Measurements from ENCODE around the gene RSPH3.
"Not testable (repeated sequence)": the region's sequence is repeated elsewhere in the genome, so short reads cannot be mapped to it uniquely, and the experiment has no call there.

Gene RSPH3

DNA sequence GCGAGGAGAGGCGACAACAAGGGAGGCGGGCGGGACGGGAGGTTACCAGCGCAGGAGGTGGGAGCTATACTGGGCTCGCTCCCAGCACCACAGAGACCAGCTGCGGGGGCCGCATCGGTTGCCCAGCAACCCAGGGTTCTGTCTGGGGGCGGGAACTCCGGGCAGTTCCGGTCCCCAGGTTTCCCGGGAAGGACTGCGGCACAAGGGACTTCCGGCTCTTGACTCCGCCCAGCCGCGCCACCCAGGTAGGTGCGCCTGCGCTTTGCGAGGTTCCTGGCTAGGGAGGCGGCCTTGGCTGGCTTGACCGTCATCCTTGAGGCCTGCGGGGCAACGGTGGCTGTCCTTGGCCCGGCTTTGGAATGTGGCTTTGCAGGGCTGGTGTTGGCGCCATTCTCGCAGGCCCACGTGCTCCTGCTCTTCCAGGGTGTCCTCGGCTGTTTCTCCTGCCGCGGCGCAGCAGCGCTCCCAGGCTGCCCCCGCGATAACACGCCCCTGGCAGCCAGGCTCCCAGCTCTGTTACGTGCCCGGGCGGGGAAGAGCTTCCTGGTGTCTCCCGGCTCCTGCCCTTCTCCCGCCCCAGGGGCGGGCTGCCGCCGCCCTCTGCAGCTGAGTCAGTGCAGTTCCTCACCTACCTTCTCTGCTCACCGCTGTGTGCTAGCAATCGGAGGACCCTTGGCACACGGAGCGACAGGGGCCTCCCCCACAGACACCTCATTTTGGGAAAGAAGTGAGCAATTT lies at the start of gene RSPH3:
Gene RSPH3, minus strand, starts transcription at position 537 of the 738 bp plus-strand sequence. CDS start 652 bp downstream, outside the sequence.
- DNase-seq (ENCODE audit: low read depth) = peak; percentile 65

GRCh38 chr6:159047891-159048685 lies 48.1 kb upstream of the RSPH3 start:
- DNase-seq (ENCODE audit: low read depth) = no peak

DNA sequence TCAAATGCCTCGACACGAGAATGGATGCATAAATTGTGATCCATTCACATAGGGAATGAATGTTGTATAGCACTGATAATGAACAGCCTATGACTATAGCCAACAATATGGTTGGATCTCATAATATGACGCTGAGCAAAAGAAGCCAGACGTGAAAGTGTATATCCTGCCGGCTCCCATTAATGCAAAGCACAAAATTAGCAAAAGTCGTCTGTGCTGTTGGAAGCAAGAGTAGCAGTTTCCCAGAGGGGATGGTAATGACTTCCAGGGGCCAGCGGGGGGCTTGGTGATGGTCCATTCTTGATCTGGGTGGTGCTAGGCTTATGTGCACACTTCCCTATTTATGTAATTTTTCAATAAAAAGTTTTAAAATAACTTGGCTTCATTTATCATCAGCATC lies 45.8 kb upstream of the RSPH3 start:
- no peak for DNase-seq (ENCODE audit: low read depth)

DNA sequence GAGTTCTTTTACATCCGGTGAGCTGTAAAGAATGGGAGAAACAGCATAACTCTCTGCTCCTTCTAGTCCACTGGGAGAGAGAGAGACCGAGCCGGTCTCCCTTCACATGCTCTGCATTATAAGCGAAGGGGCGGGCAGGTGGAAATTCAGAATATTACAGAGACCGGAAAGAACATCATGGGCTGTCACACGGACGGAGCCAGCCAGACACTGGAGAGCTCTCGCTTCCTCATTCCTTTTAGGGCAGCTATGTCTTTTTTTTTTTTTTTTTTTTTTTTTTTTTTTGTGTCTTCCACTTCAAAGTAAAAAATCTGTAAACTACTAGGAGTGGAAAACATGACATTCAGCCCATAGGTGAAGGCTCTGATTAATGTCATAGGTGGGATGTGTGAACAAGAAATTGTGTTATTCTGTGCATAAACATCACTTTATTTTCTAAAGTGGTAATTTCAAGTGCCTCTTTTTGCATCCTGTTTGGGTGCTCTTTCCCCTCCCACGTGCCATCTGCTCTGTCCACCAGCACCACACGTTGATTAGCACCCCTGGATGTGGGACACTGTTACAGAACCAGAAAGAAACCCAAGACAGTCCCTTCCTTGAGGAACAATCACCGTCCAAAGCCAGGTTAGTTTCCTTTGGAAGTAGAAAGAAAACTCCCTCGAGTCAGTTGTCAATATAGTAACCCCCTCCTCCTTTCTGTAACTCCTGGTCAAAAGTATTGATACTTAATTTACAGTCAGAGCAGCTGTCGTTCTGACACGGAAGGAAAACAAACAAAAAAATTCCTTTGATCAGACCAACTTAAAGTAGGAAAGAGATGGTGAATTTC lies 45.1 kb upstream of the RSPH3 start, which contains the start of gene TAGAP:
Gene TAGAP, minus strand, starts transcription at position 93 of the 829 bp plus-strand sequence. CDS start 845 bp downstream, outside the sequence.
- no peak for DNase-seq (ENCODE audit: low read depth)

- DNase-seq (ENCODE audit: low read depth) = no peak
Measured at GRCh38 chr6:159043947-159044346, 43.9 kb upstream of the RSPH3 start.

DNA sequence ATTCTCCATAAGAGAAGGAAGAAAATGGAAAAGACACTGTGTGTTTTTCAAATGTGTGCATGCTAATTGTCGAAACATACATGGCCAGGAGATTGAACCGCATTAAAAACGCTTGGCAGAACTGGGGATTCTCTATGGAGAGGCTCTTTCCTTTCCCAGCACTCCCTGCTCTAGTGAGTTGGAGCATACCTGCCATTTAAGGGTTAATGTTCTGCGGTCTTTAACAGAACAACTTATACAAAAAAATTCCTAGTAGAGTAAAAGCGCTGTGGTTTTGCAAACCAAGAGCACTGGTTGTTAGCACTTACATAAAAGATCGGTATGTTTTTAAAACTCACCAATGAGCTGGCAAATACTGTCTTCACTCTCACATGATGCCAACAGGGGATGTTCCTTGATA lies 43.2 kb upstream of the RSPH3 start:
- no peak for DNase-seq (ENCODE audit: low read depth)

GRCh38 chr6:159042826-159043181 lies 42.8 kb upstream of the RSPH3 start:
- no peak for DNase-seq (ENCODE audit: low read depth)

- DNase-seq (ENCODE audit: low read depth) = peak; percentile 14
Measured at GRCh38 chr6:159042003-159042825, 42.2 kb upstream of the RSPH3 start.

- no peak for DNase-seq (ENCODE audit: low read depth)
Measured at GRCh38 chr6:159041181-159041580, 41.2 kb upstream of the RSPH3 start.

GRCh38 chr6:159039885-159040258 lies 39.9 kb upstream of the RSPH3 start:
- no peak for DNase-seq (ENCODE audit: low read depth)

DNA sequence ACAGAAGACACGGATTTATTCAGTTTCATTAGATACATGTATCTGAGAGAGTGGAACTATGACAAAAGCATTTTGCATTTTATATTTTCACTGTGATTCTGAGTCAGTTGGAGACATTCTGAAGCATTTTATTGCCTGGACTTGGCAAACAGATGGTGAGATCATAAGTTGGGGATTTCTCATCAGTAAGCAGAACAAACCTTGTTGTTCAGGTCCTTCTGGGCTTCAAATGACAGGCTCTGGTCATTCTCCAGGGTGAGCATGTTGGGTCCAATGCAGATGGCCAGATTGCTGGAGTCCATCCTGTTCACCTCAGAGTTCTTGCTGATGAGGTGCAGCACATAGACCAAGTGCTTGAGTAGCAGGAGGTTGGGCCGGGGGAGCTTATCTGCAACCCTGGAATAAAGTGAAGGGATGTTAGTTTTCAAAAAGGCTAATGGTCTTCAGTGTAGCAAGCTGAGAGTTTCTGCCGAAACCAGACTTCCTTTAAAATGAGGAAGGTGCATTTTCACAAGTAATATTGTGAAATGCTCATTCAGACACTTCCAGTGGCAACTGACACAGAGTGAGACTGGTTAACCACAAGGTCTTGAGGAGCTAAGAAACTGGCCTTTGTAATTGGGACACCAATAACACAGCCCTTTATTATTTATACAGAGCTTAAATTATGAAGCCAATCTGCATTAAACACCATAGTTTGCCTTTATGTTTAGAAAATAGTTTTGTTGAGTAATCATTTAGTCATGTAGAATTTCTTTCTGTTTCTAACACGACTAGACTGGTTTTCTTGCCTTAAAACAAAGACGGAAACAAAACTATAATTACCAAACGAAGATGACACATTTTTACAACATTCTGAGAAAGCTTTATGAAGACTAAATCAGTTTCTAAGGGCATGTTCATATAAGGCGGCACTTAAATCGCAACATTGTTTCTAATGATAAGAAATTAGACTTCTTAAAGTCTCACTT lies 39.2 kb upstream of the RSPH3 start:
- no peak for DNase-seq (ENCODE audit: low read depth)

GRCh38 chr6:159038318-159038717 lies 38.3 kb upstream of the RSPH3 start:
- DNase-seq (ENCODE audit: low read depth) = not testable (repeated sequence)

- no peak for DNase-seq (ENCODE audit: low read depth)
Measured at GRCh38 chr6:159037756-159038290, 37.8 kb upstream of the RSPH3 start.

DNA sequence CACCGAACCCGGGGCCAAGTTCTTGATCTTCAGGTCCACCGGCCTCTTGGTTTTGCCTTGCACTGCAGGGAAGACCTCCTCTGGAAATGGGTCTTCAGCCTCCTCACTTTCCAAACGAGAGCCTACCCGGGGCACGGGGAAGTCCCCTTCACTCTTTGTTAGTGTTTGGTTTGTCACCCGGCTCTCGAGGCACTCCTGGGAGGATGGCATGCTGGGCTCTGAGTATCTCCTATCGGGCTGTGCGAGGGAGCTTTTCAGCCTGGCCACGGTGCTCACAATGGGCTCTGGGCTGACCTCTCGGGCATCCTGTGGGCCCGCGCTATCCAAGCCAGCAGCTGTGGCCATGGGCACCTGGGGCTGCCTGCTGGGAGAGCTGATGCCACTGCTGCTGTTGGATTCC lies 36.7 kb upstream of the RSPH3 start:
- DNase-seq (ENCODE audit: low read depth) = no peak

GRCh38 chr6:159035891-159036290 lies 35.9 kb upstream of the RSPH3 start:
- no peak for DNase-seq (ENCODE audit: low read depth)

- no peak for DNase-seq (ENCODE audit: low read depth)
Measured at GRCh38 chr6:159033160-159034049, 33.4 kb upstream of the RSPH3 start.

DNA sequence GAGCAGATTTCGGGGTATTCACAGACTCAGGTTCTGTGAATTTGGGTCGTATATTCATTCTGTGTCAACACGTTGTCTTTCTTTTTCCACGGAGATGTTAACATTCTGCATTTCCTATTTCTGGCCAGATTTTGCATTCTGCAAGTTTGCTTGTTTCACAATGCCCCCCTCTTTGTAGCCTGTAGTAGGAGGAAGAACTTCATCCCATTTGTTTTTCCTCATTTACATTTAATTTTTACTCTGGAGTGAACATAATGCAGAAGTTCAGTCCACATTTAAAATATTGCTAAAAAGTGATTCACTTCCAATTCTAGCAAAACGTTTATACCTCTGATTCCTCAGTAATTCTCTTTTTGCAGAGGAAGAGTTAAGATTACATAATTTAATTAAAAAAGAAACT lies 31.8 kb upstream of the RSPH3 start:
- no peak for DNase-seq (ENCODE audit: low read depth)

DNA sequence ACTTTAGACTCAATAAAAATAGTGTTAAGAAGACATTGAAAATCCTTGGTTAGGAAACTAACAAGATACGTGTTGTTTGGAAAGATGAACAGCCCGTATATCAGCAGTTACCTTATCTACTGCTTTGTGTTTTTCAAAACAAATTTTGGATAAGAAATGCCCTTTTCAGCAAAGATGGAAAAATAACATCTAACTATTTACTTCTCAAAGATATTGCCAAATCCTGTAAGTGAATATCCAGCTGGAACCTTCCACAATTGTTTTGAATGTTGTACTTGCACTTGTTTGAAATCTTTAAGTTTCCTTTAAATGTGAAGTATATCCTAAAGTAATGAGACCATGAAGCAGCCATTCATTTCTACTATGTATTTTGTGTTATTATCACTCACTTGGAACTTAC lies 30.2 kb upstream of the RSPH3 start:
- DNase-seq (ENCODE audit: low read depth) = no peak

- DNase-seq (ENCODE audit: low read depth) = not testable (repeated sequence)
Measured at GRCh38 chr6:159025224-159025623, 25.2 kb upstream of the RSPH3 start.

Data from non-pigmented ciliary epithelial cell (primary cell).